ENCODE measurements around the gene MAN1C1. TPM values are rescaled to one million over a fixed set of nuclear protein-coding genes. Genes with fewer than 3 reads are reported as not detected.
"Not testable (repeated sequence)": the region's sequence is repeated elsewhere in the genome, so short reads cannot be mapped to it uniquely, and the experiment has no call there.

MAN1C1 gene
- total RNA-seq, 2 donors from 2014 or later = 2.7 to 4.3 TPM

GRCh38 chr1:25661043-25661815 is 44.6 kb downstream of the MAN1C1 start:
- Histone ChIP-seq H3K27ac (peak overlapping the region; percentile 67), H3K9ac (ENCODE audit: low read depth in 2 of 2, low read length in 2 of 2) (peak overlapping the region in 1 of 2 donors; percentile 4), H3K9me3 (no peaks in the 10 kb centered on the region), H3K27me3 (no peaks in the 10 kb centered on the region), H3K4me3 (no peak overlapping the region), H3K4me1 (peaks cover 8% of the 10 kb centered on the region), H3K36me3 (no peaks in the 10 kb centered on the region)
- TF ChIP-seq, protein P1, sequence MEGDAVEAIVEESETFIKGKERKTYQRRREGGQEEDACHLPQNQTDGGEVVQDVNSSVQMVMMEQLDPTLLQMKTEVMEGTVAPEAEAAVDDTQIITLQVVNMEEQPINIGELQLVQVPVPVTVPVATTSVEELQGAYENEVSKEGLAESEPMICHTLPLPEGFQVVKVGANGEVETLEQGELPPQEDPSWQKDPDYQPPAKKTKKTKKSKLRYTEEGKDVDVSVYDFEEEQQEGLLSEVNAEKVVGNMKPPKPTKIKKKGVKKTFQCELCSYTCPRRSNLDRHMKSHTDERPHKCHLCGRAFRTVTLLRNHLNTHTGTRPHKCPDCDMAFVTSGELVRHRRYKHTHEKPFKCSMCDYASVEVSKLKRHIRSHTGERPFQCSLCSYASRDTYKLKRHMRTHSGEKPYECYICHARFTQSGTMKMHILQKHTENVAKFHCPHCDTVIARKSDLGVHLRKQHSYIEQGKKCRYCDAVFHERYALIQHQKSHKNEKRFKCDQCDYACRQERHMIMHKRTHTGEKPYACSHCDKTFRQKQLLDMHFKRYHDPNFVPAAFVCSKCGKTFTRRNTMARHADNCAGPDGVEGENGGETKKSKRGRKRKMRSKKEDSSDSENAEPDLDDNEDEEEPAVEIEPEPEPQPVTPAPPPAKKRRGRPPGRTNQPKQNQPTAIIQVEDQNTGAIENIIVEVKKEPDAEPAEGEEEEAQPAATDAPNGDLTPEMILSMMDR (IDR thresholded peaks at IDR 0.05) = no peak
- peak; percentile 37 for DNase-seq
- intact Hi-C loops (cut with DNase I) = no loop called here

- H3K9me3 ChIP-seq = no peaks in the 10 kb centered on the region
- TF ChIP-seq, protein P1 (IDR thresholded peaks at IDR 0.05) = no peak
- no peak for DNase-seq
- intact Hi-C loops (cut with DNase I) = no loop called here
- H3K9ac ChIP-seq (ENCODE audit: low read depth in 2 of 2, low read length in 2 of 2) = no peak overlapping the region
- peaks cover 8% of the 10 kb centered on the region for H3K4me1 ChIP-seq
- peak overlapping the region; percentile 67 for H3K27ac ChIP-seq
- H3K27me3 ChIP-seq = no peaks in the 10 kb centered on the region
- no peaks in the 10 kb centered on the region for H3K36me3 ChIP-seq
- H3K4me3 ChIP-seq = no peak overlapping the region
These were observed 45.5 kb downstream of the MAN1C1 start for GRCh38 chr1:25662061-25662460.

GRCh38 chr1:25662959-25663358 is 46.4 kb downstream of the MAN1C1 start:
- H3K27ac ChIP-seq; H3K4me1 ChIP-seq; H3K36me3 ChIP-seq; H3K9me3 ChIP-seq; DNase-seq; H3K9ac ChIP-seq (ENCODE audit: low read depth in 2 of 2, low read length in 2 of 2); H3K27me3 ChIP-seq; H3K4me3 ChIP-seq; intact Hi-C loops (cut with DNase I): not testable (repeated sequence)

DNA sequence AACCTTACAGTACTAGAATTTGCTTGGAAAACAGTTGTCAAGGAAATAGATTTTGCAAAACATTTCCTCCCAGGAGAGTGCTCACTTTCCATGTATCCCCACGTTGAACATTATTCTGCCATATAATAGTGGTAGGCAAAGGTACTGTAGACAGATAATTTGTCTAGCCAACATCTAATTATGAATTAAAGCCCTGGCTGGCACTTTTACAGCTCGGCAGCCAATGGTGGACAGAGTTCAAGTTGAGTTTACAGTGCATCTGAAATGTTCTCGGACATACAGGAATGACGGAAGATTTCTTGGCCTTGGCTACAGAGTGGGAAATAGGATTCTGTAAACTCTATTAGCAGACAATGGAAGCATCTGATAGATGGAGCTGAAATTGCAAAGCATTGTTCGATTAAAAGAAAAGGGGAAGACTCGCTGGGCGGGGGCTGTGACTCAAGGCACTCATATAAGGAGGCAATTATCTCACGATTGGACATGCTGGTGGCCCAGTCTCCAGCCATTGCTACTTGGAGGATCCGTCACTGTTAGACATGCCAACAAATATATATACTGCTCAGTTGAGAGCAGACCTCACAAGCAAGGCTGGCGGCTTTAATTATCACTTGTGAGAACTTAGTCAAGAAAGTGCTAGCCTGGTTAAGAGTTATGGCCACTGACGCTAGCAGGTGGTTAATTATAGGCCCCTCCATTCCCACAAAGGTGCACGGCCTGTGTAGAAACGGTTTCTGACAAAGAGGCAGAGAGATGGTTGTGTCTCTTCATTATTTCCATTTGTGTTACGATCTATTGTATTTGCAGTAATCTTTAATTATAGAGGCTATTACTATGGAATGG is 48.0 kb downstream of the MAN1C1 start:
- DNase-seq = no peak
- intact Hi-C loops (cut with DNase I) = no loop called here
- H3K9ac ChIP-seq (ENCODE audit: low read depth in 2 of 2, low read length in 2 of 2) = no peak overlapping the region
- H3K4me3 ChIP-seq = no peak overlapping the region
- TF ChIP-seq, protein P1 (IDR thresholded peaks at IDR 0.05) = no peak
- H3K36me3 ChIP-seq = no peaks in the 10 kb centered on the region
- peaks cover 8% of the 10 kb centered on the region for H3K4me1 ChIP-seq
- no peaks in the 10 kb centered on the region for H3K27me3 ChIP-seq
- no peak overlapping the region for H3K27ac ChIP-seq
- no peaks in the 10 kb centered on the region for H3K9me3 ChIP-seq

DNA sequence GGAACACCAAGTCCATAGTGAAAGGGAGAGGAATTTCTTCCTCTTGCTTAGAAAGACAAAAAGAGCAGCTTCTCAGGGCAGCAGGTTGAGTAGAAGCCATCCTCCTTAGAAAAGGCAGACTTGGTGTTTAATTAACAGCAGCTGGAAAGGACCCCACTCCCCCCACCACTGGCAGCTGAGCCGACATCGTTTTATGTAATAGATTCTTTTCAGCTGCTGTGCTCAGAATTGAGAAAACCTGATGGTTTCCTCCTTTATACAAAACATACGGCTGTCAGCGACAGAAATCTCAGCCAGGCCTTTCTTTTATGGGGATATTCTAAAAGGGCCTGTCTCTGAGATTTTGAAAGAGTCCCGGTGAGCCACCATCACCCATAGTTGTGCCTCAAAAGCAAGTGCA is 49.9 kb downstream of the MAN1C1 start:
- TF ChIP-seq, protein P1 (IDR thresholded peaks at IDR 0.05) = no peak
- H3K9ac ChIP-seq (ENCODE audit: low read depth in 2 of 2, low read length in 2 of 2) = no peak overlapping the region
- H3K4me3 ChIP-seq = no peak overlapping the region
- no peak overlapping the region for H3K27ac ChIP-seq
- no peaks in the 10 kb centered on the region for H3K27me3 ChIP-seq
- H3K4me1 ChIP-seq = peaks cover 8% of the 10 kb centered on the region
- intact Hi-C loops (cut with DNase I) = no loop called here
- no peaks in the 10 kb centered on the region for H3K36me3 ChIP-seq
- H3K9me3 ChIP-seq = no peaks in the 10 kb centered on the region
- no peak for DNase-seq
